NCI-H146 (cell line): ENCODE results near the gene ZDHHC21.

Experiments
- DNase-seq: peaks from one replicate; lab custom pipeline; 2025; lab: John Stamatoyannopoulos, UW

ZDHHC21 gene, protein sequence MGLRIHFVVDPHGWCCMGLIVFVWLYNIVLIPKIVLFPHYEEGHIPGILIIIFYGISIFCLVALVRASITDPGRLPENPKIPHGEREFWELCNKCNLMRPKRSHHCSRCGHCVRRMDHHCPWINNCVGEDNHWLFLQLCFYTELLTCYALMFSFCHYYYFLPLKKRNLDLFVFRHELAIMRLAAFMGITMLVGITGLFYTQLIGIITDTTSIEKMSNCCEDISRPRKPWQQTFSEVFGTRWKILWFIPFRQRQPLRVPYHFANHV

GRCh38 chr9:14693251-14693861 is at the start of gene ZDHHC21:
ZDHHC21 (minus strand) TSS chr9:14693432; CDS start chr9:14674340, 19,092 bp downstream.
- peak; percentile 87 for DNase-seq

GRCh38 chr9:14741369-14741768 is 48.1 kb upstream of the ZDHHC21 start:
- DNase-seq, result no peak

DNA sequence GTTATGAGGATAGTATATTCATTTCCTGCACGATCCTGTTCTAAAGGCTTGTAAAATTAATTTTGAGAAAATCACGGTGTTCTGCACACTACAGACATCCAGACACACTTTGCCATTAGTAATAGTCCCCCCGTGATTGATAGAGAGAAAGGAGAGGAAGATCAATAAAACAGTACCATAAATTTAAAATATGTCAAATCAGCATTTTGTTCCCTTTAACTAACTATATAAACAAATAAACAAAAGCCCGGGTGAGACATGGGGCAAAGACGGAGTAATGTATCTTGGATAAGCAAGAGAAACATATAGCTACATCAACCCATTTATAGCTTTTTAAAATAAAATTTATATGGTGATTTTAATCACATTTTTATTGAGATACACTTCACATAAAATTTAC is 39.9 kb upstream of the ZDHHC21 start:
- DNase-seq, result no peak

- no peak for DNase-seq
Observed at GRCh38 chr9:14731294-14731981, 38.2 kb upstream of the ZDHHC21 start.

DNA sequence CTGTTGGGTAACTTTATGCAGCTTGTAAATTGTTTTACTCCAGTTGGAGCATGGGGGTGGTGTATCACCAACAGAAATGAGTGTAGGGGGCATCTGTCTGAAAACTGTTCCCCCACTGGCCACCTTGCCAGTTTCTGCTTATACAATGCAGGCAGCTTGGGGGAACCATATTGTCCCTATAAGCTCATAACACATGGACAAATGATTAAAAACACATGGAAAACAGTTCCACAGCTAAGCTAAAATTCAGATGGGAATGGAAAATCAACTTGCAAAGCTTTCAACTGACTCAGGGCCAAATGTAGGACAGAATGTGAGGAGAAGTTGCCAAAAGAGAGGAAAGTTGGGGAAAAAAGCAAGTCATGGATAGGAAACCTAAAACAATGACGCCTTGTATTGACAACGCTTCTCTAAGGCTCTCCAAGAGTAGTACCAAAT is 37.2 kb upstream of the ZDHHC21 start:
- no peak for DNase-seq

DNA sequence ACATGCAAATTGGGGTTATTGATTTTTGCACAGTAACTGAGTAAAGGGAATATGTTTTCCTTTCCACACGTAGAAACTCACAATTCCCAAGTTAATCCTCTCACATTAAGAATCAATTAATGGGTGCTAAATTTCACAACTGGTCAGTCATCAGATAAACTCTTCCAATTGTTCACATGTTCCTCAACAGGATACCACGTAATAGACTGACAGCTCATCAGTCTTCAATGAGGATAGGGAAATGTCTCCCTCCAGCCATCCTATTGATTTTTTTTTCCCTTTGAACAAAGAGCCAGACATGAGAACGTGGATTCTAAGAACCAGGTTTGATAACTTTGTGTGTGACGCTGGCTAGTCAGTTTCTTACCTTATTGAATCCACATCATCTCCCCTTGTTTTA is 30.1 kb upstream of the ZDHHC21 start:
- DNase-seq, result peak; percentile 38

- peak; percentile 97 for DNase-seq
Observed at GRCh38 chr9:14722391-14723035, 29.3 kb upstream of the ZDHHC21 start, which contains the start of gene CER1. CER1 (minus strand) TSS chr9:14722733; CDS start chr9:14722672, 61 bp downstream.

DNA sequence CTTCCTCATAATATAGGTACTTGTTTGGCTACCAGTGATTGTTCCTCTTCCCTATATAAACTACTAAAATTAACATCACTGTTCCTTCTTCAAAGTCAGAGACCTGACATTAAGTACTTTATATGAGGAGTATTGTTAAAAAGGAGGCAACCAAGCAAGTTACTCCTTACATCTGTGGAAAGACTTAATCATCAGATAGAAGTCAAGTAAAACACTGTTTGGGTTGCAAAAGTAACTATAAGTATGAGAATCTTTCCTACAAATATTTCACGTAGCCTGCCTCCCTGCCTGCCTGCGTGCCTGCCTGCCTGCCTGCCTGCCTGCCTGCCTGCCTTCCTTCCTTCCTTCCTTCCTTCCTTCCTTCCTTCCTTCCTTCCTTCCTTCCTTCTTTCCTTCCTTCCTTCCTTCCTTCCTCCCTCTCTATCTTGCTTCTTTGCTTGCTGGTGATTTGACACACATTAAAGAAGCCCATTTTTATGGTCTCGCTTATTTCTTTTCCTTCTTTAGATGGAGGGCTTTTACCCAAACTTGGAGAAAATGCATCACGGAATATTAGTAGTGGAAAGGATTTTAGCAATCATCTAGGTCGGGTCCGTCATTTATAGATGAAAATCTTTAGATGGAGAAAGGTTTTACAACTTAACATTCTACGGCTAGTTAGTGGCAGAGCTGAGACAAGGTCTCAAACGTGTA is 26.1 kb upstream of the ZDHHC21 start:
- no peak for DNase-seq

- DNase-seq, result no peak
Observed at GRCh38 chr9:14715102-14715501, 21.9 kb upstream of the ZDHHC21 start.

GRCh38 chr9:14713187-14713767 is 20.0 kb upstream of the ZDHHC21 start:
- no peak for DNase-seq

DNA sequence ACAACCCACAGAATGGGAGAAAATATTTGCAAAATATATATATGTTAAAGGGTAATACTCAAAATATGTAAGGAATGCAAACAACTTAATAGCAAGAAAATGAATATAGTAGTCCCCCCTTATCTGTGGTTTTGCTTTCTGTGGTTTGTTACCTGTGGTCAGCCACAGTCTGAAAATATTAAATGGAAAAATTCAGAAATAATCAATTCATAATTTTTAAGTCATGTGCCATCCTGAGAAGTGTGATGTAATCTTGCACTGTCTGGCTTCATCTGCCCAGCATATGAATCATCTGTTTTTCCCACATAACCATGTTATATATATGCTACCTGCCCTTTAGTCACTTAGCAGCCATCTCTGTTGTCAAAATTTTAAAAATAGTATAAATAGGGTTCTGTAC is 17.6 kb upstream of the ZDHHC21 start:
- no peak for DNase-seq

DNA sequence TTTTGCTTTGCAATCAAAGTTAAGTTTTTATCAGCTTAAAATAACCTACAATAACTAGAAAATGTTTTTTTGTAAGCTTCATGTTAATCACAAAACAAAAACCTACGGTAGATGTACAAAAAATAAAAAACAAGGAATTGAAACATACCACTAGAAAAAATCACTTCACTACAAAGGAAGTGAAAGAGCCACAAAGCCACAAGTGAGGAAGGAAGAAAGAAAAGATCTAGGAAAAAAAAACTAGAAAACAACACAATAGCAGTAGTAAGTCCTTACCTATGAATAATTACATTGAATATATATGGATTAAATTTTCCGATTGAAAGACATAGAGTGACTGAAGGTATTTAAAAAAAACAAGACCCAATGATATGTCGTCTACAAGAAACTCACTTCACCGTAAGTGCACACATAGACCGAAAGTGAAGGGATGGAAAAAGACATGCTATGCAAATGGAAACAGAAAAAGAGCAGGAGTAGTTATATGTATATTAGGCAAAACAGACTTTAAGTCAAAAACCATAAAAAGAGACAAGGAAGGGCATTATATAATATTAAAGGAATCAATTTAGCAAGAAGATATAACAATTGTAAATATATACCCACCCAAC is 13.4 kb upstream of the ZDHHC21 start:
- no peak for DNase-seq

DNA sequence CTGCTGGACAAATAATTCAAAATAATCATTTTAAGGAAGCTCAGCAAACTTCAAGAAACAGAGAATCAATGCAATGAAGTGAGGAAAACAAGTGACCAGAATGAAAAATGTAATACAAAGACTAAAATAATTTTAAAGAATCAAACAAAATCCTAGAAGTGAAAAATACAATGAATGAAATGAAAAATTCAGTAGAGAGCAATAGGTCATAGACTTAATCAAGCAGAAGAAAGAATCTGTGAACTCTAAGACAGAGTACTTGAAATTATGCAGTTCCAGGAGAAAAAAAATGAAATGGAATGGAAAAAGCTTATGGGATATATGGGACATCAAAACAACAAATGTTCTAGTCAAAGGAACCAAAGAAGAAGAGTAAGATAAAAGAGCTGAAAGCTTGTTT is 11.8 kb upstream of the ZDHHC21 start:
- no peak for DNase-seq

GRCh38 chr9:14704281-14704680 is 11.0 kb upstream of the ZDHHC21 start:
- DNase-seq, result no peak

- no peak for DNase-seq
Observed at GRCh38 chr9:14702200-14702720, 9.0 kb upstream of the ZDHHC21 start.

DNA sequence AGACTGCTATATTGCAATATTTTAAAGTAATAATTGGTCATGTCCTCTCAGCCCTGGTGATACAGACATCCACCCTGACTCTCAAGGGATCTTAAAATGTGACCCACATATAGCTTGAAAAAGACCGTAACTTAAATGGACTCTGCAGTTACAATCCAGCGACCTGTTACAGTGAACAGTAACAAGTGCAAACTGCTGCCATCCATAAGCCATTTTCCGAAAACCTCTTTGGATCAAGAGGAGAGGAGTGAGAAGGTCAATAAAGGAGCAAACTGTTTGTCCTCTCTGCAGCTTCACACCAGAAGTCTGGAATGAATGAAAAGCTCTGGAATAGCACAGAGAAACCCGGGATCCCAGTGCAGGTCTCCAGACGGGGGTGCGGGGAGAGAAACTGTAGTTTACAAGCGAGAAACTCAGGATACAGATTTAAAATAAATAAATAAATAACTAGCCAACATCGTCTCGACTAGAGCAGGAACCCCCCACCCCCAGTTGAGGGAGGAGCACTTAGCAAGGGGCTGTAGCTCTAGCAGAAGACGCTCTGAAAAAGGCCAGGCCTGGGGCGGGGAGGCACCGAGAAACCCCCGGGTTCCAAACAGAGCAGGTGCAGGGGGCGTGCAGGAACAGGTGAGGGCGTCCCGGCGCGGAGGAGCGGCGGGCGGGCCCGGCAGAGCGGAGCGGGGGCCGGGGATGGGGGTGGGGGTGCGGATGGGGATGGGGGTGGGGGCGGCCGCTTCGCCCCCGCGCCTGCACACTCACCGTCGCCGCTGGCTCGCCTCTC is 572 bp downstream of the ZDHHC21 start:
- DNase-seq, result peak; percentile 79

GRCh38 chr9:14690948-14691730 is 2.1 kb downstream of the ZDHHC21 start:
- DNase-seq, result no peak

DNA sequence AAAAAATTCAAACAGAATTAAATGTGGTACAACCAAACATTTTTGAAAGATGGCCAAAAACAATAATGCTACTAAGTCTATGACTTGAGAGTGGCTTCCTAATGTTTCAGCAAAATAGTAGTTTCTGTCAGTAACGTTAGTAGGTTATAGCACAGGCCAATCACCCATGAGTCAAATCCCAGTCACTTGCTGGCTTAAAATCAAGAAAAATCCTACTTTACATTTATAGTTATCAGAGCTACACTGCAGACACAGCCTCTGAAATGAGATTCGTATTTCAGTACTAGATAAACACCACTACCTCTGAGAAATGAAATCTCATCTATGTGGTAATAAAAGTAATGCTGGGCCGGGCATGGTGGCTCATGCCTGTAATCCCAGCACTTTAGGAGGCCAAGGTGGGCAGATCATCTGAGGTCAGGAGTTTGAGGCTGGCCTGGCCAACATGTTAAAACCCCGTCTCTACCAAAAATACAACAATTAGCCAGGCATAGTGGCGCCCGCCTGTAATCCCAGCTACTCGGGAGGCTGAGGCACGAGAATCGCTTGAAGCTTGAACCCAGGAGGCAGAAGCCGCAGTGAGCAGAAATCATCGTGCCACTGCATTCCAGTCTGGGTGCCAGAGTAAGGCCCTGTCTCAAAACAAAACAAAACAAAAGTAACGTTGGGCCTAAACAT is 6.1 kb downstream of the ZDHHC21 start:
- DNase-seq, result no peak

GRCh38 chr9:14686168-14686567 is 7.1 kb downstream of the ZDHHC21 start:
- DNase-seq, result no peak
